HG02623 (cell line): ENCODE results near the gene FAM81A.
A peak's percentile ranks its signal among the peaks of the same experiment; 100 is the strongest.
"Not testable (repeated sequence)": the region's sequence is repeated elsewhere in the genome, so short reads cannot be mapped to it uniquely, and the experiment has no call there.

Source experiments
- ATAC-seq: cut with Tn5 transposase; IDR thresholded peaks from one replicate; pipeline ENCODE4 v1.9.1; 2021; ENCODE audit warnings: moderate library complexity; ENCODE audit not compliant: unreplicated experiment

The FAM81A gene

DNA sequence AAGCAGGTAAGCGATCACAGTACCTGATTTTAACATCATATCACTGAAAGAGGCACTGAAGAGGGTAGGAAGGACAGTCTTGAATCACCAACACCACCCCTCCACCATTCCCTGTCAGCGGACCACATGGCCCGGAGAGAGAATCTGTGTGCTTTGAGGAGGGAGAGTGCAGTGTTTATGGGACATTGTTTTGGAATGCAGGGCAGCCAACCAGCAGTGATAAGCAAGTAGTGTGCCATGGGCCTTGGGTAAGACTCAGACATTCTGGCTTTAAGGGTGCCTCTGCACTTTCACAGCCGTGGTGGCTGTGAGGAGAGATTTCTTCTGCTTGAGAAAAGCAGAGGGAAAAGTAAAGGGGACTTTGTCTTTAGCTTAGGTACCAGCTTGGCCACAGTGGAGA is 46.4 kb downstream of the FAM81A start:
- no peak for ATAC-seq

DNA sequence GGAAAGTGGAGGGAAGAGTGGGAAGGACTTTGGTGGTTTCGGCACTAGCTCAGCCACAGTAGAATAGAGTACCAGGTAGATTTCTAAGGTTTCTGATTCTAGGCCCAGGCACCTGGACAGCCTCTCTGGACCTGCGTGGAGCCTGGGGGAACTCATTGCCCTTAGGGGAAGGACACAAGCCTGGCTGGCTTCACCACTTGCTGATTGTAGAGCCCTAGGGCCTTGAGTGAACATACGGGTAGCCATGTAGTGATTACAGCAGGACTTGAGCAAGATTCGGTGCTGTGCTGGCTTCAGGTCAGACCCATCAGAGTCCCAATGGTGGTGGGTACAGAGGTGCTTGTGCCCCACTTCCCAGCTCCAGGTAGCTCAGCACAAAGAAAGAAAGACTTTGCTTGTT is 47.0 kb downstream of the FAM81A start:
- no peak for ATAC-seq

DNA sequence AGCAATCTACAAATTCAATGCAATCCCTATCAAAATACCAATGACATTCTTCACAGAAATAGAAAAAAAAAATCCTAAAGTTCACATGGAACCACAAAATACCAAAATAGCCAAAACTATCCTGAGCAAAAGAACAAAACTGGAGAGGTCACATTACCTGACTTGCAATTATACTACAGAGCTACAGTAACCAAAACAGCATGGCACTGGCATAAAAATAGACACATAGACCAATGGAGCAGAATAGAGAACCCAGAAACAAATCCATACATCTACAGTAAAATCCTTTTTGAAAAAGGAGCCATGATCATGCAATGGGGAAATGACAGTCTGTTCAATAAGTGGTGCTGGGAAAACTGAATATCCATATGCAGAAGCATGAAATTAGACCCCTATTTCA is 51.5 kb downstream of the FAM81A start:
- not testable (repeated sequence) for ATAC-seq

DNA sequence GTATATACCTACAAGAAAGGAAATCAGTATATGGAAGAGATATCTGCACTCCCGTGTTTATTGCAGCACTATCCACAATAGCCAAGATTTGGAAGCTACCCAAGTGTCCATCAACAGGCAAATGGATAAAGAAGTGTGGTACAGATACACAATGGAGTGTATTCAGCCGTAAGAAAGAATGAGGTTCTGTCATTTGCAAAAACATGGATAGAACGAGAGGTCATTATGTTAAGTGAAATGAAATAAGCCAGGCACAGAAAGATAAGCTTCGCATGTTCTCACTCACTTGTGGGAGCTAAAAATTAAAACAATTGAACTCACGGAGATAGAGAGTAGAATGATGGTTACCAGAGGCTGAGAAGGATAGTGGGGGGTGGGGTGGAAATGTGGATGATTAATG is 53.1 kb downstream of the FAM81A start:
- ATAC-seq, result no peak

DNA sequence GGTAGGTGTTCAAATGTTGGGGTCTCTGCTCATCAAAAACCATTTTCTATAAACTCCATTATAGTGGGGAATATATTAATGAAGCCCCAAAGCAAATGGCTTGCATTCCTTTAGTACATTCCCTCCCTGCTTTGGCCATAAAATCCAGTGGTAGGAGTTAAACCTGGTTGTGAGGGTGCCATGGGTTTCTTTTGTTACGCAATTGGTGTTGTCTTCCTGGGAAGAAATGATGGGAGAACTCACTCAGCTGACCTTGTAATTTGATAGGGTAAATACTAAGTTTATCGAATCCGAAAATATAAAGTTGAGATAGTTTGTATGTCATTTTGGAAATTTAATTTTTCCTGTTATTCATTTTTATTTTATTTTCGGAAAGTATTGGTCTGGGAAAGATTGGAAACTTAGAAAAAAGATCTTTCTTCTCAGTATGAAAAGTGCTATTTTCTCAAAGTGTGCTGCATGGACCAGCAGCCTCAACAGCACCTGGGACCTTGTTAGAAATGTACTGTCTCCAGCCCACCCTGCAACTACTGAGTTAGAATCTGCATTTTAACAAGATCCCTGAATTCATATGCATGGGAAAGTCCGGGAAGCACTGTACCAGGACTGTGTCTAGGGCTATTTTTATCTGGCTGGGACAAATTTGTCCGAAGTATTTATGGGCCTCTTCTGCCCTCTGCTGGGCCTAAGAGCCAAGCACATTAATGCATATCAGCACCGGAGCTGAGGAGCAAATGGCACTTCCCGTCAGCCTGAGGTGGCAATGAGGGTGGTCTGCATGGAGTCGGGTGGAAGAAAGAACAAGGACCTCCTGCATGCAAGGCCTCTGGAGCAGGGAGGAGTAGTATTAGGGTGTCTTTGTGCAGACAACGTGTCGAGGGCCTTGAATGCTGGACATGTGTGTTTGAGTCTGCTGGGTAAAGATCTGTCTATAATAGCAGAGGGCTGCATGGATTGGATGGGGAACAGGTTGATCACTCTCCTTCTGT is 54.7 kb downstream of the FAM81A start:
- ATAC-seq, result no peak

DNA sequence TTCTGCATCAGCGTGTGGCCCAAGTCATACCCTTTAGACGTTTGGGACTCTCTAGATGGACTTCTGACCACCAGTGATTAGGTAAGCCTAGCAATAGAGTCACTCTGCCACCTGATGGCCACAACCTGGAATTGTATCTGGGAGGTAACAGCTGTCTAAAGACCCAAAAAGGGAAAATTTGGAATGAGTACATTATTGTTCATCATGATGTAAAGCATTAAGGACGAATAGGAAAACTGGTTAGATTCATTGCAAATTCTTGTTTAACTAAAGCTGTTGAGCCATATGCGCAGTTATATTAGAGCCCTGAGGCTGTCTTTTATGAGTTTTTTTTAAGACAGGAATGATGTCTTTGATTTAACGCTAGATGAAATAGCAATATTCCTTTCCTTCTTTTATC is 63.6 kb downstream of the FAM81A start:
- no peak for ATAC-seq

DNA sequence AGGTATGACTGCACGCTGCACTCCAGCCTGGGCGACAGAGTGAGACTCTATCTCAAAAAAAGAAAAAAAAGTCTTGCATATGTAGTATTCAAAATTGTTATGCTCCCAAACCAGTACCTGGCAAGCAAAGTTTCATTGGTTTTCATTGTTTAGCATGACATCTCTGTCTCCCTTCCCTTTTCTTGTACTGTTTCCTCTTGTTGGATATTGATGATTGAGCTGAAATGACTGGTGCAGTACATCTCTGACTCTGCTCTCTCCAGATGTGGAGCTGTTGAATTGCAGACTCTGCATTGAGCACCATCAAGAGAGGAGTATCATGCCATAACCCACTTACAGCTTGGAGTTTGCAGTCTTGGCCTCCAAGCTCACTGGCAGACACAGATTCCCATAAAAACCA is 77.2 kb downstream of the FAM81A start:
- ATAC-seq, result no peak

DNA sequence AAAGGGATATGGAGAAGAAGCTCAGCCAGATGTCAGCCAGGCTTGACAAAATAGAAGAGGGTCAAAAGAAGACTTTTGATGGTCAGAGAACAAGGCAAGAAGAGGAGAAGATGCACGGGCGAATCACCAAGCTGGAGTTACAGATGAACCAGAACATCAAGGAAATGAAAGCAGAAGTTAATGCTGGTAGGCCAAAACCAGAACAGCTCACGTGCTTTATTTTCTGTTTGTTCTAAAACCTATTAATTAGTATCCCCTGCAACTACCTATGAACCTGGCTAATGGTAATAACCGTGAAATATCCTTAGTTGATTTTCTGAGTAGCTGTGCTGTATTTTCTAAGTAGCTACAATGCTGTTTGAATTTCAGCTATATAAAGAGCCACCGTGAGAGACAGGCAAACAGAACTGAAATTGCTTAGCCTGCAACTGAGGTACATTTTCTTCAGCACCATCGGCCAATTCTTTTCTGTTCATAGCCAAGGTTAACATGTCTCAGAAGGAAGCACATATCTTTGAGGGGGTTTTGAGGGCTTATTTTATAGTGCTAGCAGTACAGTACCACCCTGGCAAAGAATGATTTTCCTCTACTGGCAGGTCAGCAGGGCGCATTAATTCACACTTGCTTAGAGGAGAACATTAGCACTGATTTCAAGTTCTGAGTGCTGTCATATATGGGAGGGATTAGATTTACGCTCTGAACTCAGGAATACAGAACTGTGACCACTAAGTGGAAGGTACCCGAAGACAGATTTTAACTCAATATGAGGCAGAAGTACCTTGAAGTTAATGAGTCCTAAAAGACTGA is 78.9 kb downstream of the FAM81A start:
- ATAC-seq, result peak; percentile 48

DNA sequence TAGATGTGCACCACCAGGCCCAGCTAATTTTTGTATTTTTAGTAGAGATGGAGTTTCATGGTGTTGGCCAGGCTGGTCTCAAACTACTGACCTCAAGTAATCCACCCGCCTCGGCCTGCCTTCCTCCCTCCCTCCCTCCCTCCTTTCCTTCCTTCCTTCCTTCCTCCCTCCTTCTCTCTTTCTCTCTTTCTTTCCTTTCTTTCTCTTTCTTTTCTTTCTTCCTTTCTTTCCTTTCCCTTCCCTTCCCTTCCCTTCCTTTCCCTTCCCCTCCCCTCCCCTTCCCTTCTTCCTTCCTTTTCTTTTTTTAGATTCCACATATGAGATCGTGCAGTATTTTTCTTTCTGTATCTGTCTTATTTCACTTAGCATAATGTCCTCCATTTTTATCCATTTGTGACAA is 81.3 kb downstream of the FAM81A start:
- no peak for ATAC-seq

DNA sequence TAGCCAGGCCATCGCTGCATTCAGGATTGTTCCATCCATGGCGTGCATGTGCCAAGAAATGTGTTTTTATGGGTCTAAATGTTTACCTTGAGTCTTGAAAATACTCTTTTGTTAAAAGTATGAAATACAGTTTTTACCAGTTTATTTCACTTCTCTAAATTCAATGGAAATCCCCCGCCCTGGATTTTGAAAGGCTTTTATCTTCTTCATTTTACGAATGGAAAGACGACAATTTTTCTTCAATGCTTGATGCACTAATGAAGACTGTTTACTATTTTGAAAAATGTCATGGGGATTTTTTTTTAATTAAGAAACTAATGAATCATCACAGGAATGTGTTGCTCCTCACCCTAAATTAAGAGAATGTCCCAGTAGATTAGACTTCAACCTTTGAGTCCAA is 83.5 kb downstream of the FAM81A start:
- no peak for ATAC-seq

DNA sequence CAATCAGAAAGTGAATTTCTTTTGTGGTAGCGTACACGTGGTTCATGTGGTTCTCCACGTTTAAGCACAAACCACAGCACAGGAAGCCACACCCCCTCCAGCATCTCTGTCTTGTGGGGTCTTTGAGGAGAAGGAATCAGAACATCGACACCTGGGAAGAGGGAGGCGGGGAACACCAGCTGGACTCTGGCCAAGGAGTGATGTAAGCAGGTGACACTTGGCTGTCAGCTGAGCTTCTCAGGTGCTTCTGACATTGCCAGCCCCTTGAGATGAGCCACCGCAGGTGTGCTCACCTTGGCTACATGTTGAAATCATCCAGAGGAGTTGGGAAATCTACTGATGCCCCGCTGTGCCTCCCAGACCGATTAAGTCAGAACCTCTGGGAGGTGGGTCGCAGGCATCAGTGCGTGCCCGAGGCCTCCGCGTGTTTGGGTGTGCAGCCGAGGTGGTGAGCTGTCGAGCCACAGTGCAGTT is 85.0 kb downstream of the FAM81A start:
- ATAC-seq, result no peak

DNA sequence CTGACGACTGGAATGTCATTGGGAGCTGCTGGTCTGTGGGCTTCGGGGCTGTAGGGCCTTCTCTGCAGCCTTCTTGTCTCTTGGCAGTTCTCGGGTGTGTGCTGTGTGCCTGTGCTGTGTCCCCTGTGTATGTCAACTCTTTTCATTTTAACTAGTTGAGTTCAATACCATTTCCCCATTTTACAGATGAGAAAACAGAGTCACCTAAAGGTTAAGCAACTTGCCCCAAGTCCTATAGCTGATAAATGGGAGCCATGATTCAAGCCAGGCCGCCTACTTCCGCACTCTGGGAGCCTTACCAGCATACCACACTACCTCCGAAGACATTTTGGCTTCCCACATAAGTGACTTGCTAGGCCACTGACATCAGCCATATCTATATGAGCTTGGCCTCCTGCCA is 85.7 kb downstream of the FAM81A start:
- ATAC-seq, result no peak

DNA sequence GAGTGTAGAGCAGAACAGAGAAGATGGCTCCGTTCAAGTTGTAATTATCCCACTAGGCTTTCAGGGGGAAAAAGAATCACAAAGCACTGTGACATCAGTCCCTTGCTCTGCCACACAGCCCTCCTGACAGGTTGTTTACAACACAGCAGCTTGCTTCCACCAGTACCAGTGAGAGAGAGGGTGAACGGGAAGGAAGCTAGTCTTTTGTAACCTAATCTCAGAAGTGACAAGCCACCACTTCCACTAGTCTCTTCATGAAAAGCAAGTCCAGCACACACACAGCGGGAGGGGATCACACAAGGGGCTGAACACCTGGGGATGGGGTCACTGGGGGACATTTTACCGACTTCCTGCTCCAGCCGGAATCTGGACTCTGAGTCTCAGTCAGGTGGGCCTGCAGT is 86.3 kb downstream of the FAM81A start:
- ATAC-seq, result no peak

DNA sequence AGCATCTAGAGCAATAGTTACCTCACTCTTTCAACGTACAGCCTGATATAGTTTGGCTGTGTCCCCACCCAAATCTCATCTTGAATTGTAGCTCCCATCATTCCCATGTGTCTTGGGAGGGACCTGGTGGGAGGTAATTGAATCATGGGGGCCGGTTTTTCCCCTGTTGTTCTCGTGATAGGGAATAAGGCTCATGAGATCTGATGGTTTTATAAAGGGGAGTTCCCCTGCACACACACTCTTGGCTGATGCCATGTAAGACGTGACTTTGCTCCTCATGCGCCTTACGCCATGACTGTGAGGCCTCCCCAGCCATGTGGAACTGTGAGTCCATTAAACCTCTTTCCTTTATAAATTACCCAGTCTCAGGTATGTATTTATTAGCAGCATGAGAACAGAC is 88.5 kb downstream of the FAM81A start:
- not testable (repeated sequence) for ATAC-seq

DNA sequence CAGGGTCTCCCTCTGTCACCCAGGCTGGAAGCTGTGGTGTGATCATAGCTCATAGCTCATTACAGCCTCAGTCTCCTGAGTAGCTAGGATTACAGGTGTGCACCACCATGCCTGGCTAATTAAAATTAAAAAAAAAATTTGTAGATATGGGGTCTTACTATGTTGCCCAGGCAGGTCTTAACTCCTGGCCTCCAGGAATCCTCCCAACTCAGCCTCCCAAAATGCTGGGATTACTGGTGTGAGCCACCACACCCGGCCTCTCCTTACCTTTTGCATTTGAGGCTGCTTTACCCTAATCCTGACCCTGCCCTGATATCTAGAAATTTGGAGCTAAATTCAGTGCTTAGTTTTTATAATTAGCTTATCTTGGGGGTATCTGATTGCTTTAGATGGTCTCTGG is 90.4 kb downstream of the FAM81A start:
- ATAC-seq, result no peak

DNA sequence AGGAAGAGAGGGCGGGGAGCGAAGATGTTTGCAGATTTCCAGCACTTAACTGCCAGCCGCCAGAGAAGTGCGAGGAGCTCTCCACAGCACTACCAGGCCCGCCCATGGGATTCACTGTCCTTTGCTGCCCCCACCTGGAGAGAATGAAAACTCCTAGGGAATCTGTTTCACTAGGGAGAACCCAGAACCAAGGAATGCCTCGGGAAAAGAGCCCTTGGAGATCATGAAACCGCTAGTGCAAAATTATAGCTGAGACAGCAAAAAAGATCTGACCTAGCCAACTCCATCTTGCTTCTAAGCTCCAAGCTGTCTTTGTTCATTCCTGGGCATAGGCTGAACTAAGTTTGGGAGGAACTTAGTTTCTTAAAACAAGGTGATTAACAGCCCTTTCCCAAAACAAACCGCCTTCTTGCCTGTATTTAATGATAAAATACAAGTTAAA is 91.0 kb downstream of the FAM81A start:
- no peak for ATAC-seq

DNA sequence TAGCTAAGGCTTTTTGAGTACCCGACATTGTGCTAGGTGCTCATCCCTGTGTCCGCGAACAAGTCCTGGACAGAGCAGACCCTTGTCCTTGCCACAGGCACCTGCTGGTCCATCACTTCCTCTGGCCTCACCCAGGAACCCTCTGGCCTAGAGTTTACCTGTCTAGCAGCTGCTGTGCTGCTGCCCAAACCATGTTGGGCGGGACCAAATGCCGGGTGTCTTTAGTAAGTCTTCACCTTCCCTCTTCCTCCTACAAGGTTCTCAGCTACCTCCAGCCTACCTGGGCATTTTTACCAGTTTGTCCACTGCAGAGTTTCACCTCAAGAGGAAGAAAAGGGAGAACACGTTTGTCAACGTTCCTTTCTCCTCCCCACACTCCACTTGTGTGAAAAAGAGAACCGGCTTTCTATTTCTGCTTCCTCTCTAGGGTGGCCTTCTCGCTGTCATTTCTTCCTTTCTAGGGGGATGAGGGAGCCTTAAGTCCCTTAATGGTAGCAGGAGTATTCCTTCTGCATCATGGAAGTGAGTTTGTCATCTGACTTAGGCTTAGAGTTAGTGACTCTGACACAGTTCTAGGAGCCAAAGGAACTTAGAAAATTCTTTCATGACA is 93.2 kb downstream of the FAM81A start:
- ATAC-seq, result no peak

DNA sequence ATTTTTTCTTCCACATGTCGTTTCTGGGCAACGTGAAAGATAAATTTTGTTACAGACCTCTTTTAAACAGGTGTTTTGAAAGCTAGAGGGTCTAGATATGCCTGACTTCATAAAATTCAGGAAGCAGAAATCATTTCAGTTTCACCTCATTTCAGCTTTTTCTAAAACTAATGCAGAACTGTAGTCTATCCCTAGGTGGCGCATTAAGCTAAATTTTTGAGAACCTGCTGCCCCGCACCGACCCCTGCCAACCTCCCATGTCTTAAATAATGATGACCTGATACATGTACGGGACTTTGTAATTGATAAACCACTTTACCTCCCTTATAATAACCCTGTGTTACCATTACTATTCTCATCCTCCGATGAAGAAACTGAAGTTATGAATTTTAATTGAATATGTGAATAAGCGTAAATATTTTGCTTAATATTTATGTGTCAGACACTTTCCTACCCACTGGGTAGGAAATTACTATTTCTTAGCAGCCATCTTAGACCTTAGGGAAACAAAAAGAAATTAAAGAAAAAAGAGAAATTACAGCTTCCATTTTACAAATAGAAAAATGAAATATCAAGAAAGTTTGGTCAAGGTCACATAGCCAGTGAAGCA is 94.9 kb downstream of the FAM81A start:
- ATAC-seq, result no peak

DNA sequence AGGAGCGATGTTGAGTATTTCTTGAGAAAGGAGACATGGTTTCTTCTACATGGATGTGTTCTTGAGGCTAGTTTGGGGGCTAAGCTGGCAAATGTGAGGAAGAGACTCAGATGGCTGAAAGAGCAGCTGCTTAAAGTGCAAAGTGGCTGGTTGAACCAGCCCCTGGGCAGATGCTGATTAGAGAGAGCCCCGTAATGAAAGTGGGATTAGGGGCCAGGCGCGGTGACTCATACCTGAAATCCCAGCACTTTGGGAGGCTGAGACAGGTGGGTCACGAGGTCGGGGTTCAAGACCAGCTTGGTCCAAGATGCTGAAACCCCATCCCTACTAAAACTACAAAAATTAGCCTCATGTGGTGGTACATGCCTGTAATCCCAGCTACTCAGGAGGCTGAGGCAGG is 98.6 kb downstream of the FAM81A start:
- no peak for ATAC-seq

DNA sequence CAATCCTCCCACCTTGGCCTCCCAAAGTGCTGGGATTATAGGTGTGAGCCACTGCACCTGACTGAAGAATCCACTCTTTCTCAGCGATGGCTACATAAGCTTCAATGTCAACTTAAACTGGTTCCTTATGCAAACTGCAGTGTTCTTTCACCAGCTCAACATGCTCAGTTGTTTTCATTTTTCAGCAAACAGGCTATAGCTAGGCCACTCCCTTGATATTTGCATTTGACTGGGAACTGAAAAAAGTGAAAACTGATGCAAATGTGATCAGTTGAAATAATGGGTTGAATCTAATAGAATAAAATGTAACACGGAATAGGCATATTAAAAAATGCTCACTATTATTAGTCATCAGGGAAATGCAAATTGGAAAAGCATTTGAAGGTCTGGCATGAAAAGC is 99.4 kb downstream of the FAM81A start:
- ATAC-seq, result no peak

DNA sequence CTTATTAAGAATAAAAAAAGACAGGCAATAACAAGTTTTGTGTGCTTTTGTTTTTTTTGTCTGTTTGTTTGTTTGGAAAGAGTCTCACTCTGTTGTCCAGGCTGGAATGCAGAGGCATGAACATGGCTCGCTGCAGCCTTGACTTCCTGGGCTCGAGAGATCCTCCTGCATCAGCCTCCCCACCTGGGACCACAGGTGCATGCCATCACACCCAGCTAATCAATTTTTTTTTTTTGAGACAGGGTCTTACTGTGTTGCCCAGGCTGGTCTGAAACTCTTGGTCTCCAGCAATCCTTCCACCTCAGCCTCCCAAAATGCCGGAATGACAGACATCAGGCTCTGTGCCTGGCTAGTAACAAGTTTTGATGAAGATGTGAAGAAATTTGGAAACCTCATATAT is 100.5 kb downstream of the FAM81A start:
- ATAC-seq, result no peak
